GM21529 (cell line): Measurements from ENCODE around the gene CLIC4.
"Not testable (repeated sequence)": the region's sequence is repeated elsewhere in the genome, so short reads cannot be mapped to it uniquely, and the experiment has no call there.

ENCODE experiments used
- ATAC-seq: cut with Tn5 transposase; IDR thresholded peaks from one replicate; pipeline ENCODE4 v1.9.1; 2021; ENCODE audit not compliant: unreplicated experiment

CLIC4 gene

GRCh38 chr1:24873148-24873547, 127.9 kb downstream of the CLIC4 start:
- no peak for ATAC-seq

GRCh38 chr1:24874056-24874455, 128.8 kb downstream of the CLIC4 start:
- no peak for ATAC-seq

- no peak for ATAC-seq
Measured at GRCh38 chr1:24874611-24875234, 129.5 kb downstream of the CLIC4 start.

- ATAC-seq, result no peak
Measured at GRCh38 chr1:24875257-24875656, 130.0 kb downstream of the CLIC4 start.

- no peak for ATAC-seq
Measured at GRCh38 chr1:24875991-24876506, 130.8 kb downstream of the CLIC4 start.

DNA sequence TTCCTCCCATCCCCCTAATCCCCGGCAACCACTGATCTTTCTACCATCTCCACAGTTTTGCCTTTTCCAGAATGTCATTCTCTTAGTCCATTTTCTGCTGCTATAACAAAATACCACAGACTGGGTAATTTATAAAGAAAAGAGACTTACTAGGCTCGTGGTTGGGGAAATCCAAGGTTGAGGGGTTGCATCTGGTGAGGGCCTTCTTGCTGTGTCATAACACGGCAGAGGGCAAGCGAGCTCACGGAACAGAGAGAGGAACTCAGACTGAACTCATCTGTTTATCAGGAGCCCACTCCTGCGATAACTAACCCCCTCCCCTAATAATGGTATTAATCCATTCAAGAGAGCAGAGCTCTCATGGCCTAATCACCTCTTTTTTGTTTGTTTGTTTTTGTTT, 132.8 kb downstream of the CLIC4 start:
- ATAC-seq, result no peak

DNA sequence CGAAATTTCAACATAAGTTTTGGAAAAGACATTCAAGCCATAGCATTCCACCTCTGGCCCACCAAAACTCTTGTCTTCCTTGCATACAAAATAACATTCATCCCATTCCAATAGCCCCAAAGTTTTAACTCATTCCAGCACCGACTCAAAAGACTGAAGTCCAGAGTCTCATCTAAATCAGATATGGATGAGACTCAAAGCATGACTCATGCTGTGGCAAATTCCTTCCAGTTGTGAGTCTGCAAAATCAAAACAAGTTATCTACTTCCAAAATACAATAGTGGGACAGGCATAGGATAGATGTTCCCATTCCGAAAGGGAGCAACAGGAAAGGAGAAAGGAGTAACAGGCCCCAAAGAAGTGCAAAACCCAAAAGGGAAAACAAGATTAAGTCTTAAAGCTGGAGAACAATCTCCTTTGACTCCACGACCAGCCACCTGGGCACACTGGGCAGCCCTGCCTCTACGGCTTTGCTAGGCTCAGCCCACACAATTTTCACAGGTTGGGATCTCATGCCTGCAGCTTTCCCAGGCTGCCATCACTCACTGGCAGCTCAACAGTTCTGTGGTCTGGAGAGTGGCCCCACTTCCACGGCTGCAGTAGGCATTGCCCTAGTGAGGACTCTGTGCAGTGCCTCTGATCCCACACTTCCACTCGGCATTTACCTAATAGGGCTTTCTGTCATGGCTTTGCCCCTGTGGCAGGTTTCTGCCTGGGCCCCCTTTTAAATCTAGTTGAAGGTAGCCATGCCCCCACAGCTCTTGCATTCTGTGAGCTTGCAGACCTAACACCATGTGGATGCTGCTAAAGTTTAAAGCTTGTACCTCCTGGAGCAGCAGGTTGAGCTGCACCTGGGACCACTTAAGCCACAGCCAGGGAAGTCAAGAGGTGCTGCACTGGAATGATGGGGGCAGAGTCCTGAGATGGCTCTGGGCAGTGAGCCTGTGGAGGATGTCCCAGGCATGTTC, 133.8 kb downstream of the CLIC4 start:
- ATAC-seq, result no peak

- ATAC-seq, result no peak
Measured at GRCh38 chr1:24881034-24881433, 135.8 kb downstream of the CLIC4 start.

DNA sequence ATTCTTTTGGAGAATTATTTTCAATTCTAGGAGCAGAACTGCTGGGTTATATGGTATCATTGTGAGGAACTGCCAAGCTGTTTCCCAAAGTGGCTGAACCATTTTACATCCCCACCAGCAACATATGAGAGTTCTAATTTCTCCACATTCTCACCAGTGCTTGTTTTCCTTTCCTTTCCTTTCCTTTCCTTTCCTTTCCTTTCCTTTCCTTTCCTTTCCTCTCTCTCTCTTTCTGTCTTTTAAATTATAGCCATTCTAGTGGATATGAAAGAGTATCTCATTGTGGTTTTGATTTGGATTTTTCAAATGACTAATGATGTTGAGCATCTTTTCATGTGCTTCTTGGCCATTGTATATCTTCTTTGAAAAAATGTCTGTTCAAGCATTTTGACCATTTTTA, 139.5 kb downstream of the CLIC4 start:
- ATAC-seq, result no peak

DNA sequence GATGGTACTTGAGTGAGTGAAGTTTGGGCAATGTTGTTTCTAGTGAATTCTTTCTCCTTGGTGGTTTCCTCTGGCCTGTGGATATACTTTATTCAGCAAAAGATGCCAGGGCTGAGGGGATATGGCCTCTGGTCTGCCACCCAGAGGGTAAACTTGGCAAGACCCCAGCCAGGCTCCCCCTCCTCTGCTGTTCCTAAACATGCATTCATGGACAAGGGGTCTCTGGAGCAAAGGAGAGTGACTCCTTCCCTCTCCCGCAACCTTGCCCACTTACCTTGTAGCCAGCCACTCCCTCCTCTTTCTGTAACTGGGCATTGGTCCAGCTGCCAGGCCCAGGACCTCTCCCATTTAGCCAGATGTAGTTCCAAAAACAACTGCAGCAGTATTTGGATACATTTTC, 141.0 kb downstream of the CLIC4 start:
- ATAC-seq, result no peak

DNA sequence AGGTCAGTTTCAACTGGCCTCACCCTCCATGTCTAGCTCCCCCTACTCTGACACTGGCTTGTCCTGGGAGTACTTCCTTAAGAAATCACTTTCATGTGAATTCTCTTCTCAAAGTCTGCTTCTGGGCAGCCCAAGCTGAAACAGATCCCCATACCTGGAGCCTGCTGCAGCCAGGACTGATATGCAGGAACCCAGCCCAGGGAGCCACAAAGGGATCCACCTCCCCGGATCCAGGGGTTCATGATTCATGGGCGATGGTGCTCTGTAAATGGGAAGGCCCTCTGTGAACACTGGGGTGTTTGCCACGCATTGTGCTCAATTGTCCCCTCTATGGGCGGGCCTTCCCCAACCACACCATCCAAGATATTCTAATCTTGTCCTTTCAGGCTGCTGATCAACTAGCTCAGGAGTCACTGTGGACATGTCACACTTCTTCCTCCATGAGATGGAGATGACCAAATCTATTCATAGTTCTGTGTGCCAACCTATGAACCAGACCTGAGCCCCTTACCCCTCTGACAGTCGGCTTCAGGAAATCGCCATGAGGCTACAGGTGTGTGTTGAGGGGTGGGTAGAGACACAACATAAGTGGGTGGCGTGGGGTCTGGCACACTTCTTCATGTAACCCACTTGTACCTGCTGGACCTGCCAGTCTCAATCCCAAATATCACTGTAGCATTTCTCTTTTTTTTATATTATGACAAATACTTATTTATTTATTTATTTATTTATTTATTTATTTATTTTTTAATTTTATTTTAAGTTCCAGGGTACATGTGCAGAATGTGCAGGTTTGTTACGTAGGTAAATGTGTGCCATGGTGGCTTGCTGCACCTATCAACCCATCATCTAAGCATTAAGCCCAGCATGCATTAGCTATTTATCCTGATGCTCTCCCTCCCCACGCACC, 143.1 kb downstream of the CLIC4 start:
- no peak for ATAC-seq

DNA sequence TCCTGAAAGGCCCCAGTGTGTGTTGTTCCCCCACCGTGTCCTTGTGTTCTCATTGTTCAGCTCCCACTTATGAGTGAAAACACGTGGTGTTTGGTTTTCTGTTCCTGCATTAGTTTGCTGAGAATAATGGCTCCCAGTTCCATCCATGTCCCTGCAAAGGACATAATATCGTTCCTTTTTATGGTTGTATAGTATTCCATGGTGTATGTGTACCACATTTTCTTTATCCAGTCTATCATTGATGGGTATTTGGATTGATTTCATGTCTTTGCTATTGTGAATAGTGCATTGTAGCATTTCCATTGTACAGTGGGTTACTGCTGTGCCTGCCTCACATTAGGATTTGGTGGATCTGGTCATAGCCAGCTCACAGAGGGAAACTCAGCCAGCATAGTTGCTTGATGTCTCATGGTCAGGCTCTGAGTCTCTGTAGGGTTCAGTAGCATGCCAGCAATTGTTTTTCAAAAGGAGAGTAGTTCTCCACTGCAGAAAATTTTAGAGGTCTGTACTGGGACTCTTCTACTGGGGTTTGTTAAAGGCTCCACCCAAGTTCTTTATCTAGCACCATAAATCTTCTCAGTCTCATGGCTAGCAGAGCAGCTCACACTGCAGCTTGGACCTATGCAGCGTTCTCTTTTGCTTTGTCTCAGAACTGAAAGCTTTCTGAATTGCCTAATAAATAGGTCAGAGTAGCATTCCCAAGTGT, 143.9 kb downstream of the CLIC4 start:
- no peak for ATAC-seq

- no peak for ATAC-seq
Measured at GRCh38 chr1:24890887-24891286, 145.6 kb downstream of the CLIC4 start.

GRCh38 chr1:24891367-24891766, 146.1 kb downstream of the CLIC4 start:
- not testable (repeated sequence) for ATAC-seq

DNA sequence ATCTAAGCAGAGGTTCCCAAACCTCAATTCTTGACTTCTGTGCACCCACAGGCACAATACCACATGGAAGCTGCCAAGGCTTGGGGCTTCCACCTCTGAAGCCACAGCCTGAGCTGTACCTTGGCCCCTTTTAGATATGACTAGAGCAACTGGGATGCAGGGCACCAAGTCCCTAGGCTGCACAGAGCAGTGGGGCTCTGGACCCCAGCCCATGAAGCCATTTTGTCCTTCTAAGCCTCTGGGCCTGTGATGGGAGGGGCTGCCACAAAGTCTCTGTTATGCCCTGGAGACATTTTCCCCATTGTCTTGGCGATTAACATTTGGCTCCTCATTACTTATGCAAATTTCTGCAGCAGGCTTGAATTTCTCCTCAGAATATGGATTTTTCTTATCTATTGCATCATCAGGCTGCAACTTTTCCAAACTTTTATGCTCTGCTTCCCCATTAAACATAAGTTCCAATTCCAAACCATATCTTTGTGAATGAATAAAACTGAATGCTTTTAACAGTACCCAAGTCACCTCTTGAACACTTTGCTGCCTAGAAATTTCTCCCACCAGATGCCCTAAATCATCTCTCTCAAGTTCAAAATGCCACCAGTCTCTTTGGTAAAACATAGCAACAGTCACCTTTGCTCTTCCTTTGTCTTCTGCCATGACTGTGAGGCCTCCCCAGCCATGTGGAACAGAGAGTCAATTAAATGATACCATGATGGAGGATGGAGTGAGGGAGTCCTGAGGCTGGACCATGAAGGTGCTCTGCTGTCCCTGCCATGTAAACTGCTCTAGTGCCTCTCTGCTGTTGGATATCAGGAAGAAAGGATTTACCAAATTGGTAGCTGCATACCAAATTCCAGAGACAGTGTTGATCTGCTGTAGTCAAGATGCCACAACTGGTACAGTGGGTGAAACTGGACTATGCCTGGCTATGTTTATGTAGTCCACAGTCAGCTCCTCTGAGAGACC, 147.2 kb downstream of the CLIC4 start:
- ATAC-seq, result no peak

- ATAC-seq, result no peak
Measured at GRCh38 chr1:24893431-24893830, 148.2 kb downstream of the CLIC4 start.
